ENCODE measurements around the gene ZNF215. TPM values are rescaled to one million over a fixed set of nuclear protein-coding genes. Genes with fewer than 3 reads are reported as not detected.
"Not testable (repeated sequence)": the region's sequence is repeated elsewhere in the genome, so short reads cannot be mapped to it uniquely, and the experiment has no call there.

The ZNF215 gene
- total RNA-seq, 2 experiments from 2014 or later = 1.1 to 1.4 TPM

DNA sequence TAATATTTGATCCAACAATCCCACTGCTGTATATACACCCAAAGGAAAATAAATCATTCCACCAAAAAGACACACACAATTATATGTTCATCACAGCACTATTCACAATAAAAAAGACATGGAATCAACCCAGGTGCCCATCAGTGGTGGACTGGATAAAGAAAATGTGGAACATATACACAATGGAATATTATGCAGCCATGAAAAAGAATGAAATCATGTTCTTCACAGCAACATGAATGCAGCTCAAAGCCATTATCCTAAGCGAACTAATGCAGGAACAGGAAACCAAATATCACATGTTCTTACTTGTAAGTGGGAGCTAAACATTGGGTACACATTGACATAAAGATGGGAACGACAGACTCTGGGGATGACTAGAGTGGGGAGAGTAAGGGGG is 6.5 kb upstream of the ZNF215 start:
- no peak for ATAC-seq
- Mint-ChIP-seq H3K36me3 (no peaks in the 10 kb centered on the region), H3K27me3 (peaks cover 21% of the 10 kb centered on the region), H3K9me3 (ENCODE audit: low read depth) (no peaks in the 10 kb centered on the region), H3K27ac (no peak overlapping the region), H3K4me1 (no peaks in the 10 kb centered on the region), H3K4me3 (no peak overlapping the region)
- no peak for DNase-seq
- CTCF ChIA-PET = no interaction called here

DNA sequence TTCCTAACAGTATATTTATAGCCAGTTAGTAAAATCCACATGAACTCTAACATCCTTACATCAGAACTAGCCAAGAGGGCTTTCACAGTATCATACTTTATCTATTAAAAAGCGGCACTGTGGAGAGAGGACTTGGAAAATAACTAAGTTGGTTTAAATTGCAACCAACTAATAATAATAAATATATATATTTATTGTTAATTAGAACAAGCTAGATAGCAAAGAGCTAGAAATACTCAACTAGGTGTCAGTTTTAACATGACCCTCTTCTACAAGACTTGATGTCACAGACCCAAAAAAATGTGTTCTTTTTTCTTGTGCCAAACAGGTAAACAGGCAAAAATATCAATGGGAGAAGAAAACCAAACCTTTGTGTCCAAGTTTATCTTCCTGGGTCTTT is 5.5 kb upstream of the ZNF215 start, which contains the start of gene OR2D3:
TSS of gene OR2D3 (plus strand) at position 301 of the 400 bp plus-strand sequence. CDS start at position 301, 0 bp downstream.
- Mint-ChIP-seq H3K9me3 (ENCODE audit: low read depth) (no peaks in the 10 kb centered on the region), H3K4me1 (no peaks in the 10 kb centered on the region), H3K27ac (no peak within 1 kb of the TSS), H3K4me3 (no peak within 1 kb of the TSS), H3K27me3 (peaks cover 28% of the 10 kb centered on the region), H3K36me3 (no peaks in the 10 kb centered on the region)
- CTCF ChIA-PET = no interaction called here
- ATAC-seq (no peak), DNase-seq (no peak)

DNA sequence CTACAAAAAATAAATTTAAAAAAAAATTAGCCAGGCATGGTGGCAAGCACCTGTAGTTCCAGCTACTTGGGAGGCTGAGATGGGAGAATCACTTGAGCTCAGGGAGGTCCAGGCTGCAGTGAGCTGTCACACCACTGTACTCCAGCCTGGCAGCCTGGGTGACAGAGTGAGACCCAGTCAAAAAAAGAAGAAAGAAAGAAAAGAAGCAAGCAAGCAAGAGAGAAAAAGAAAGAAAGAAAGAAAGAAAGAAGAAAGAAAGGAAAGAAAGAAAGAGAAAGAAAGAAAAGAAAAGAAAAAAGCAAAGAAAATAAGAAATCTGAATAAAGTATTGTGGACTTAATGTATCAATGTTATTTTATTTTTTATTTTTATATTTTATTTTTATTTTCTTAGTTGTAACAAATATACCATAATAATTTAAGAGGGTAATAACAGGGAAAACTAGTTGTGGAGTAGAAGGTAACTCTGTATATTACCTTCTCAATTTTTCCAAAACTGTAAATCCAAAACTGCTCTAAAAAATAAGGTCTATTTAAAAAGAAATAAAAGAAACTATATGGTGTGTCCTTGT is 1.1 kb upstream of the ZNF215 start:
- DNase-seq = no peak
- H3K36me3 Mint-ChIP-seq = no peaks in the 10 kb centered on the region
- ATAC-seq = no peak
- CTCF ChIA-PET = no interaction called here
- no peaks in the 10 kb centered on the region for H3K9me3 Mint-ChIP-seq (ENCODE audit: low read depth)
- H3K4me1 Mint-ChIP-seq = peaks cover 11% of the 10 kb centered on the region
- peaks cover 51% of the 10 kb centered on the region for H3K27me3 Mint-ChIP-seq
- no peak overlapping the region for H3K4me3 Mint-ChIP-seq
- no peak overlapping the region for H3K27ac Mint-ChIP-seq

DNA sequence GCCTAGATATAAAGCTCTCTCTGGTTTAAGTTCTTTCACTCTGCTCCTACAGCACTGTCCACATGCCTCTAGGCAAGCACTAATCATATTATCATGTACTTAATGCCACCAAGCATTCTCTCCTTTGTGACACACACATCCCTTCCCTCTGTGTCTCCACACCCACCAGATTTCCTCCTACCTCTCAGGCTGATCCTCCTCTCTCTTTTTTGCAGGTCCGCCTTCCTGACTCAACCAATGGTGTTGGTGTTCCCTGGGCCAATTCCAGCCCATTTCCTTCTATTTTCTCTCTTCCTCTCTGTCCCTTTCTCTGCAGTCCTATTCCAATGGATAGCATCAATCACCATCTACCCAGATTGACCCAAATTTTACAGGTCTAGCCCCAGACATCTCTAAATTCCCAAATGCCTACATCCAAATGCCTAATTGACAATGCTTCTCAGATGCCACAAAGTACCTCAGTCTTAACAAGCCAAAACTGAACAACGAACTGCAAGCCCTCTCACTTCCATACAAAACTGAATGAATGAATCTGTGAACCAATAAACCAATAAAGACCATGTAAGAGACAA is 504 bp upstream of the ZNF215 start:
- ATAC-seq (peak; percentile 10), DNase-seq (no peak)
- Mint-ChIP-seq H3K27me3 (peaks cover 54% of the 10 kb centered on the region), H3K9me3 (ENCODE audit: low read depth) (no peaks in the 10 kb centered on the region), H3K4me1 (peaks cover 11% of the 10 kb centered on the region), H3K4me3 (peak overlapping the region; percentile 77), H3K36me3 (no peaks in the 10 kb centered on the region), H3K27ac (no peak overlapping the region)
- CTCF ChIA-PET = no interaction called here

DNA sequence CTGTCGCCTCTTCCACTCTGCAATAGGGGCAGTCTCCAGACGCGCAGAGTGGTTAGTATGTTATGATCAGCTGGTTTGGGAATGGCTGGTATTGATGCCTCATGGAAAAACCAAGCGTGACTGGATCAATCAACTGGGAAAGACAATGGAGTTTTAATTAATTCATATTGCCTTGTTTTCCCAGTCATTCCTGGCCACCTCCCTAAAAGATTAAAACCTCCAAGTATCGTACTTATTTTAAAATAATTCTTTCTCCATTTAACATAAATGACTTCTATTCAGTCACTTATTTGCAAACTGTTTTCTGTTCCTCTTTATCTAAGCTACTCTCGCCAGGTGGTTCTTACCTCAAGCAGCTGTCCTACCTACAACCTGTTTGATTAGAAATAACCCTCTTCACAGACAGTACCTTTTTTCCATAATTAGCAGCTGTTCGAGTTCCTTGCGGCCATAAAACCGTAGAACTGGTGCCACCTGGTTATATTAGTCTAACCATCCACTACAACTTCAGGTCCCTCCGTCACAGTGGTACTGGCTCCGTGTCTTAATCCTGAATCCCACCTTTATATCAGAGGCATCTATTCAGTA is 898 bp downstream of the ZNF215 start:
- CTCF ChIA-PET = interaction anchor here (0.6 kb wide), 1 partner anchor 820 kb away, joined by 3 read pairs; no protein-coding TSS in a partner anchor
- H3K27me3 Mint-ChIP-seq = peaks cover 48% of the 10 kb centered on the region
- H3K4me1 Mint-ChIP-seq = peaks cover 11% of the 10 kb centered on the region
- H3K9me3 Mint-ChIP-seq (ENCODE audit: low read depth) = no peaks in the 10 kb centered on the region
- H3K4me3 Mint-ChIP-seq = peak overlapping the region; percentile 77
- DNase-seq (no peak), ATAC-seq (no peak)
- H3K27ac Mint-ChIP-seq = no peak overlapping the region
- no peaks in the 10 kb centered on the region for H3K36me3 Mint-ChIP-seq

DNA sequence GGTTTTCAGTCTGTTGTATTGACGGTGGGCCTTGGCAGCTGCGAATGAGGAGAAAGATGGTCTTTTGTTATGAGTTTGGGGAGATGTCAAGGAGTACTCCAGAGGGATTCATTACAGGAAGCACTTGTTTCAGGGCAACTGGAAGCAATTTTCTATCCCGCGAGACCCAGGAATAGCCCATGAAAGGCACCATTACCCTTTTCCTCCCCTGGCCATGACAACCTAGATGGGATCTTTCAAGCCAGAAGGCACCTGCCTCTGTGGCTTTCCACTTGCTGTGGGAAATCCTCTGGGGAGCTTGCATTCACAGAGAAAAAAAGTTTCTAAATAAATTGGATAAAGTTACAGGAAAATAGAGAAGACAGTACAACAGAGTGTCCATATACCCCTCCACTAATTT is 2.7 kb downstream of the ZNF215 start:
- Mint-ChIP-seq H3K4me1 (peaks cover 14% of the 10 kb centered on the region), H3K4me3 (no peak overlapping the region), H3K9me3 (ENCODE audit: low read depth) (no peaks in the 10 kb centered on the region), H3K36me3 (no peaks in the 10 kb centered on the region), H3K27ac (no peak overlapping the region), H3K27me3 (peaks cover 52% of the 10 kb centered on the region)
- CTCF ChIA-PET = no interaction called here
- ATAC-seq = no peak
- no peak for DNase-seq

DNA sequence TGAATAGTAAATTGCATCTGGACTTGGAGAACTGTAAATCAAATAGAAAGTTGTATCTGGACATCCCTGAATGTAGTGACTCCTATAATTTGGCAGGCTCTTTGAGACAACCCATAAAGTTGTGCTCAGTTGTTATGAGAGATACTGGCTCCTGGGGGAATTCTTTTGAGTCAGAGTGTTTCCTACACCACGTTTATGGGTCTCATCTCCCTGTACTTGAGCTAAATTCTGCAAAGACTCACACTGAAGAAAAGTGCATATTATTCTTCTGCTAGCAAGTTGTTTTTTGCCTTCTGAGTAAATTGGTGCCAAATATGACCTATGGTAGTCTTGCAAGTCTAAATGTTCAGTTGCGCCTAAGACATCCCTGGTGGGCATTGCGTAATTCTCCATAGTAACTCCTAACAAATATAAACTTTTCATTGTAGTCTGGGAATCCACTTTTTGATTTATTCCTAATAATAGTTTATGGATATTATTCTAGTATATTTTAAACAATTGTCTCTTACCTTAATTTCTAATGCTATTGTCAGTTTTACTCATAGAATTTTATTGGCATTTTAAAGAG is 5.0 kb downstream of the ZNF215 start:
- peaks cover 12% of the 10 kb centered on the region for H3K4me1 Mint-ChIP-seq
- ATAC-seq (no peak), DNase-seq (no peak)

DNA sequence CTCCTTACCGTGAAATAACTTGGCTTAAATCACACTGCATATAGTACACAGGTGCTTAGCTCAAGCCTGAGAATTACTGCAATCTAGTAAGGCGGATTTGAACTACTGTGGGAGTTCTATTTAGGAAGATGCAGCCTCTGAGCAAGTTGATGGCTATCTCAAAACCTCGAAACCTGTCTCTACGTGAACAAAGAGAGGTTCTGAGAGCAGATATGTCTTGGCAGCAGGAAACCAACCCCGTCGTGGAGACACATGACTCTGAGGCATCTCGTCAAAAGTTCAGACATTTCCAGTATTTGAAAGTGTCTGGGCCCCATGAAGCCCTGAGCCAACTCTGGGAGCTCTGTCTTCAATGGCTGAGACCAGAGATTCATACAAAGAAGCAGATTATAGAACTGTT is 5.9 kb downstream of the ZNF215 start:
- Mint-ChIP-seq H3K27ac (no peak overlapping the region), H3K27me3 (peaks cover 34% of the 10 kb centered on the region), H3K9me3 (ENCODE audit: low read depth) (no peaks in the 10 kb centered on the region), H3K4me1 (peaks cover 8% of the 10 kb centered on the region), H3K36me3 (no peaks in the 10 kb centered on the region), H3K4me3 (no peak overlapping the region)
- no peak for ATAC-seq
- CTCF ChIA-PET = no interaction called here
- no peak for DNase-seq

More for the DNA sequence above, 5.0 kb downstream of the ZNF215 start:
- H3K27ac Mint-ChIP-seq = no peak overlapping the region
- H3K27me3 Mint-ChIP-seq = peaks cover 42% of the 10 kb centered on the region
- no peaks in the 10 kb centered on the region for H3K36me3 Mint-ChIP-seq
- no peak overlapping the region for H3K4me3 Mint-ChIP-seq
- CTCF ChIA-PET = no interaction called here
- H3K9me3 Mint-ChIP-seq (ENCODE audit: low read depth) = no peaks in the 10 kb centered on the region

DNA sequence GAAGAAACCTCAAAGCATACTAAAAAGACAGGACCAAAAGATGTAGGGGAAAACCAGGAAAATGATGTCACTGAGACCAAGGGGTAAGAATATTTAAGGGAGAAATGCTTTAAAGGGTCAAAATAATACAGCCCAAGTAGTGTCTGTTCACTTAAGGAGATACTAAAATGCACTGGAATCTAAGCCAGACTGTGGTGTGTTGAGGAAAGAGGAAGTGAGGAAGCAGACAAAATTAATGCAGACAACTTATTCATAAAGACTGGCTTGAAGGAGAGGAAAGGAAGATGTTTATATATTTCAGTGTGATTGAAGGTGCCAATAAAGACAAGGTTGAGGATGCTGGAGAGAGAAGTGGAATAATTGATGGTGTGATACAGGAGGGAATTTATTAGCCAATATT is 15.7 kb downstream of the ZNF215 start:
- Mint-ChIP-seq H3K27ac (no peak overlapping the region), H3K4me3 (no peak overlapping the region), H3K4me1 (no peaks in the 10 kb centered on the region), H3K27me3 (no peaks in the 10 kb centered on the region), H3K36me3 (no peaks in the 10 kb centered on the region), H3K9me3 (ENCODE audit: low read depth) (no peaks in the 10 kb centered on the region)
- no peak for ATAC-seq
- no peak for DNase-seq
- CTCF ChIA-PET = no interaction called here

DNA sequence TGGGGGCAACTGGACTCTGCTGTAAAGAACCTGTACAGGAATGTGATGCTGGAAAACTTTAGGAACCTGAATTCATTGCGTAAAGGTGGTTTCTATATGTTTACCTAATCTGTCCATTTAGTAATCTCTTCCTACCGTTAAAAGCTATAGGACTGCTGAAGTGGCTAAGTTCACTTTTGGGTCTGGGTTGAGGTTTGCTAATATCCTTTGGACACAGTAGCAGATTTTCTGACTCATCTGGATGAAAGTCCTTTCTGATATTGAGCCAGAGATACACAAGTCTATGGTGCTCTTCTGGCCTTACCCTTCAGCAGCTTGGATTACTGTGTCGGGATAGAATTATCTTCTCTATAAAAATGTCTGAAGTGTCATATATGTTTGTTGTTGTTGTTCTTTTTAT is 16.9 kb downstream of the ZNF215 start:
- H3K36me3 Mint-ChIP-seq = no peaks in the 10 kb centered on the region
- CTCF ChIA-PET = no interaction called here
- no peak overlapping the region for H3K27ac Mint-ChIP-seq
- no peaks in the 10 kb centered on the region for H3K27me3 Mint-ChIP-seq
- ATAC-seq (no peak), DNase-seq (no peak)
- H3K4me3 Mint-ChIP-seq = no peak overlapping the region
- no peaks in the 10 kb centered on the region for H3K9me3 Mint-ChIP-seq (ENCODE audit: low read depth)
- H3K4me1 Mint-ChIP-seq = no peaks in the 10 kb centered on the region

DNA sequence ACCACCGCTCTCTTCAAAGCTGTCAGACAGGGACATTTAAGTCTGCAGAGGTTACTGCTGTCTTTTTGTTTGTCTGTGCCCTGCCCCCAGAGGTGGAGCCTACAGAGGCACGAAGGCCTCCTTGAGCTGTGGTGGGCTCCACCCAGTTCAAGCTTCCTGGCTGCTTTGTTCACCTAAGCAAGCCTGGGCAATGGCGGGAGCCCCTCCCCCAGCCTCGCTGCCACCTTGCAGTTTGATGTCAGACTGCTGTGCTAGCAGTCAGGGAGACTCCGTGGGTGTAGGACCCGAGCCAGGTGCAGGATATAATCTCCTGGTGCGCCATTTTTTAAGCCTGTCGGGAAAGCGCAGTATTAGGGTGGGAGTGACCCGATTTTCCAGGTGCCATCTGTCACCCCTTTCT is 28.0 kb downstream of the ZNF215 start:
- ATAC-seq; H3K9me3 Mint-ChIP-seq (ENCODE audit: low read depth); CTCF ChIA-PET; H3K4me1 Mint-ChIP-seq; DNase-seq; H3K27ac Mint-ChIP-seq; H3K4me3 Mint-ChIP-seq; H3K36me3 Mint-ChIP-seq; H3K27me3 Mint-ChIP-seq: not testable (repeated sequence)

DNA sequence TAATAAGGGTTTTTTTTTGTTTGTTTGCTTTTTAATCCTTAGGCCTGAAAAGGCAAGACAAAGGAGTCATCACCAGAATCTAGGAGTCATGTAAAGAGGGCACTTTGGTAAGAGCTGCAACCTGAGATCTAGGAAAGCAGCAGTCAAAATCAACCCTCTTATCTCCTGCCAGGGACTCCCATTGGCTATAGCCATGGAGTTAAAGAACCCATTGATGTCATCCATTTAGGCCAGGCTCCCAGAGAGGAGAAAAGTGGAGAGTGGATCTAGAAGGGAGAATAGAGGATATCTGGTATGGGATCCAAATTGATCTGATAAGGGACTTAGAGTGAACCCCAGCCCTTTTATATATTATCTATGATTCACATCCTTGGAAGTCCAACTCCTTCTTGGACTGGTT is 35.9 kb downstream of the ZNF215 start:
- Mint-ChIP-seq H3K27me3 (peaks cover 3% of the 10 kb centered on the region), H3K9me3 (ENCODE audit: low read depth) (peaks cover 2% of the 10 kb centered on the region), H3K27ac (no peak overlapping the region), H3K36me3 (no peaks in the 10 kb centered on the region), H3K4me3 (no peak overlapping the region), H3K4me1 (no peaks in the 10 kb centered on the region)
- DNase-seq = no peak
- ATAC-seq = no peak
- CTCF ChIA-PET = no interaction called here

DNA sequence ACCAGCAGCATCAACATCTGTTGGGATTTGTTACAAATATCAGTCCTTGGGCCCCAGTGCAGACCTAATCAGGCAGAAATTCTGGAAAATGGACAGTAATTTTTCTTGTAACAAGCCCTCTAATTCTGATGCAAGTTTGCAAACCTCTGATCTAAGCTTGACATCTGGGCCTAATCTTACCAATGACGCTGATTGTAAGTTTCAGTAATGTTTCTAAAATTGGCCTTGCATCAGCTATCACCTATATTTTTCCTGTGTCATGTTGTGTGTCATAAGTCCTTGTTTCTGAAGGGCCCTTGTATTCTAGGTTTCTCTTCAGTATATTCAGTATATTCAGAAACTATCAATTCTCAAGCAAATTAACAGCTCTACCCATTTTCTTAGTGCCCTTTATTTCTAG is 36.4 kb downstream of the ZNF215 start:
- peaks cover 3% of the 10 kb centered on the region for H3K27me3 Mint-ChIP-seq
- ATAC-seq = no peak
- H3K9me3 Mint-ChIP-seq (ENCODE audit: low read depth) = peaks cover 2% of the 10 kb centered on the region
- H3K36me3 Mint-ChIP-seq = no peaks in the 10 kb centered on the region
- H3K4me3 Mint-ChIP-seq = no peak overlapping the region
- no peaks in the 10 kb centered on the region for H3K4me1 Mint-ChIP-seq
- no peak overlapping the region for H3K27ac Mint-ChIP-seq
- CTCF ChIA-PET = no interaction called here
- DNase-seq = no peak

DNA sequence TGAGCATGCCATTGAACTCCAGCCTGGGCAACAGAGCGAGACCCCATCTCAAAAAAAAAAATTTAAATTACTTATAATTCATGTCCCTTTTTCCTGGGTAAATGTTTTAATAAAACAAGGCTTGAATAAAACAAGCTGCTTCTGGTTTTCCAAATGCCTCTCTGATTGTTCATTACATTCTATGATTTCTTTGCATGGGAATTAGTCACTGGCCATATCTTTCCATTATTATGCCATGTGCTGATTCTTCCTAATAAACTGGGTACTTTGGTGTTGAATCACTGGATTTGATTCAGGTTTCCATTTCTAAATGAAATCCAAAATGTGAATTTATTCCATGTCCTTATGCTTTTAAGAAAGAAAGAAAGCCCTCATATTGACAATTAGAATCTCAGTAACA is 42.6 kb downstream of the ZNF215 start:
- peaks cover 3% of the 10 kb centered on the region for H3K27me3 Mint-ChIP-seq
- H3K27ac Mint-ChIP-seq = no peak overlapping the region
- H3K9me3 Mint-ChIP-seq (ENCODE audit: low read depth) = peaks cover 2% of the 10 kb centered on the region
- ATAC-seq (no peak), DNase-seq (no peak)
- H3K4me3 Mint-ChIP-seq = no peak overlapping the region
- no peaks in the 10 kb centered on the region for H3K4me1 Mint-ChIP-seq
- CTCF ChIA-PET = no interaction called here
- no peaks in the 10 kb centered on the region for H3K36me3 Mint-ChIP-seq
